K562 (cell line): ENCODE measurements around the gene DBI. TPM values are rescaled to one million over a fixed set of nuclear protein-coding genes. Genes with fewer than 3 reads are reported as not detected.

Source experiments
- ATAC-seq: fragments of 200-7000 bp; cut with Tn5 transposase; 3 replicates; pipeline ENCODE4 v1.9.1; 2020; ENCODE audit warnings: moderate library complexity
- BruUV-seq: library from RNA; stranded (reverse); fragments of 400-500 nt; replicated peaks from 2 replicates; lab custom pipeline; 2021; lab: Mats Ljungman, UMichigan
- CTCF ChIA-PET: fragments of 300-600 bp; formaldehyde crosslinking; extraction: SDS; loops from one replicate; lab custom pipeline; 2021; ENCODE audit warnings: low intra/inter-chr PET ratio; lab: Yijun Ruan, JAX
- POLR2A ChIA-PET: fragments of 300-600, 350-650 bp; sonication (Branson Sonifier 250); formaldehyde crosslinking; extraction: SDS; loops from one replicate; lab custom pipeline; 2021; ENCODE audit warnings: antibody characterized with exemption, inconsistent platforms; lab: Yijun Ruan, JAX
- DNase-seq, 4 experiments: peaks; one replicate each; pipeline versions ENCODE4 v3.0.0 to v3.0.0-alpha.2; 2011 to 2018; ENCODE audit warnings: low spot score in 3 of 4, mixed read lengths in 3 of 4; ENCODE audit errors: extremely low read depth in 1 of 4
- FAIRE-seq: peaks from 2 replicates; lab custom pipeline; 2011; peaks lifted over from hg19 to GRCh38; lab: Jason Lieb, UNC
- H2AFZ ChIP-seq: 2 replicates; pipeline ENCODE4 v1.6.0; 2011; ENCODE audit warnings: low read depth, low read length, control low read depth, inconsistent platforms
- H3K27ac ChIP-seq: fragments of 200-600 bp; 3 replicates; pipeline ENCODE4 v1.8.0; 2011; ENCODE audit warnings: low read depth, mild to moderate bottlenecking, control low read depth, inconsistent platforms, low read length, moderate library complexity, mixed read lengths; ENCODE audit errors: extremely low read depth
- H3K27me3 ChIP-seq, 2 experiments: fragments of 300-600 bp in 1 of 2; 2 replicates in 1 of 2; 3 replicates in 1 of 2; pipeline versions ENCODE4 v1.6.0 to v1.8.0; 2011; ENCODE audit warnings: inconsistent platforms in 2 of 2, low read length in 2 of 2, mild to moderate bottlenecking in 1 of 2, mixed read lengths in 1 of 2, moderate library complexity in 1 of 2; ENCODE audit not compliant: control insufficient read depth in 2 of 2, insufficient read depth in 2 of 2
- H3K36me3 ChIP-seq: fragments of 300-600 bp; 3 replicates; pipeline ENCODE4 v1.8.0; 2011; ENCODE audit warnings: mild to moderate bottlenecking, low read length, inconsistent platforms; ENCODE audit not compliant: control insufficient read depth, insufficient read depth
- H3K4me1 ChIP-seq, 2 experiments: fragments of 200-600 bp in 1 of 2; replicated peaks in 1 of 2; 2 replicates in 1 of 2; 3 replicates in 1 of 2; pipeline versions ENCODE4 v1.5.1 to v1.8.0; 2011; ENCODE audit warnings: inconsistent platforms in 2 of 2, low read length in 2 of 2, mild to moderate bottlenecking in 1 of 2, mixed read lengths in 1 of 2, moderate library complexity in 1 of 2; ENCODE audit not compliant: control insufficient read depth in 2 of 2, insufficient read depth in 2 of 2
- H3K4me2 ChIP-seq: 2 replicates; pipeline ENCODE4 v1.6.1; 2011; ENCODE audit warnings: low read length, control low read depth, inconsistent platforms, mixed read lengths; ENCODE audit not compliant: insufficient read depth
- H3K4me3 ChIP-seq: fragments of 200-600 bp; sonication (generic), shearing (Covaris generic); 2 replicates; pipeline ENCODE4 v1.5.1; 2016; ENCODE audit warnings: control low read depth, inconsistent platforms
- H3K79me2 ChIP-seq: fragments of 200-600 bp; 3 replicates; pipeline ENCODE4 v1.8.0; 2011; ENCODE audit warnings: low read length, inconsistent platforms; ENCODE audit not compliant: control insufficient read depth, insufficient read depth
- H3K9ac ChIP-seq, 2 experiments: 2 replicates each; pipeline versions ENCODE4 v1.6.0 to v1.6.1; 2011; ENCODE audit warnings: low read depth in 2 of 2, low read length in 2 of 2, control low read depth in 1 of 2, inconsistent platforms in 1 of 2, mild to moderate bottlenecking in 1 of 2, mixed read lengths in 1 of 2; ENCODE audit not compliant: insufficient read depth in 1 of 2
- H3K9me1 ChIP-seq: one replicate; pipeline ENCODE4 v1.6.0; 2011; ENCODE audit warnings: inconsistent platforms, mild to moderate bottlenecking, low read length, moderate library complexity; ENCODE audit not compliant: control insufficient read depth, insufficient read depth
- H3K9me3 ChIP-seq: replicated peaks from 2 replicates; pipeline ENCODE4 v1.5.1; 2011; ENCODE audit warnings: low read depth, low read length, inconsistent platforms; ENCODE audit not compliant: control insufficient read depth, insufficient read depth
- H4K20me1 ChIP-seq: replicated peaks from 2 replicates; pipeline ENCODE4 v1.6.1; 2011; ENCODE audit warnings: low read length, inconsistent platforms, mixed read lengths; ENCODE audit not compliant: control insufficient read depth, insufficient read depth
- CTCF ChIP-seq, 3 experiments: IDR thresholded peaks in 2 of 3; conservative IDR thresholded peaks in 1 of 3; 2 replicates each; pipeline ENCODE4 v1.5.1; 2011 to 2012; ENCODE audit warnings: low read length in 3 of 3, mild to moderate bottlenecking in 3 of 3, control low read depth in 2 of 3, improper control_type of control experiment in 1 of 3, inconsistent platforms in 1 of 3, low read depth in 1 of 3, mixed read lengths in 1 of 3, moderate library complexity in 1 of 3; ENCODE audit not compliant: insufficient read depth in 2 of 3
- KLF6 ChIP-seq: fragments of 250-450 bp; sonication (Bioruptor Pico); IDR thresholded peaks from 2 replicates; pipeline ENCODE4 v1.4.0; 2020; ENCODE audit warnings: mild to moderate bottlenecking, moderate library complexity, borderline replicate concordance
- MAFG ChIP-seq: fragments of 450-650 bp; conservative IDR thresholded peaks from 2 replicates; pipeline ENCODE4 v1.6.1; 2016; ENCODE audit warnings: missing genetic modification characterization, missing compliant biosample characterization
- MAFK ChIP-seq: IDR thresholded peaks from 2 replicates; pipeline ENCODE4 v1.6.1; 2011; ENCODE audit warnings: low read length, improper control_type of control experiment
- NR2C1 ChIP-seq, 2 experiments: fragments of 450-650 bp; IDR thresholded peaks; 2 replicates each; pipeline ENCODE4 v1.6.1; 2017; ENCODE audit warnings: mild to moderate bottlenecking in 2 of 2, antibody characterized with exemption in 1 of 2, inconsistent platforms in 1 of 2, missing compliant biosample characterization in 1 of 2, missing genetic modification characterization in 1 of 2
- RUNX1 ChIP-seq: sonication (generic); IDR thresholded peaks from 2 replicates; pipeline ENCODE4 v1.6.1; 2016; ENCODE audit warnings: antibody characterized with exemption, low read depth
- TAF9B ChIP-seq: fragments of 450-650 bp; IDR thresholded peaks from 2 replicates; pipeline ENCODE4 v1.6.1; 2018; ENCODE audit warnings: mild to moderate bottlenecking; ENCODE audit not compliant: partially characterized antibody
- THRA ChIP-seq: fragments of 450-650 bp; IDR thresholded peaks from 2 replicates; pipeline ENCODE4 v1.6.1; 2017; ENCODE audit warnings: mild to moderate bottlenecking, moderate library complexity
- ZC3H4 ChIP-seq: sonication (generic); formaldehyde crosslinking; IDR thresholded peaks from 2 replicates; pipeline ENCODE4 v1.9.0; 2021; ENCODE audit warnings: missing genetic modification reagents, borderline replicate concordance
- ZNF609 ChIP-seq: sonication (generic); formaldehyde crosslinking; IDR thresholded peaks from 2 replicates; pipeline ENCODE4 v1.8.1; 2023; ENCODE audit warnings: missing genetic modification reagents, mild to moderate bottlenecking, borderline replicate concordance
- ZNF764 ChIP-seq: fragments of 250-450 bp; sonication (Bioruptor Pico); IDR thresholded peaks from 2 replicates; pipeline ENCODE4 v1.4.0; 2020; ENCODE audit warnings: low read depth, mild to moderate bottlenecking, moderate library complexity
- ZNF830 ChIP-seq: fragments of 250-450 bp; sonication (Bioruptor Pico); IDR thresholded peaks from 2 replicates; pipeline ENCODE4 v1.5.0; 2021; ENCODE audit warnings: mild to moderate bottlenecking
- WGBS: fragments of 100-300 bp; shearing (Covaris generic); methylation state at CpG from one replicate; pipeline ENCODE4 v1.1.6; 2016; ENCODE audit warnings: low coverage, mixed read lengths; ENCODE audit not compliant: insufficient coverage; ENCODE audit errors: missing lambda C conversion rate; 5-methylcytosine and 5-hydroxymethylcytosine counted together
- in situ Hi-C: fragments of 300-500 bp; cut with MboI; formaldehyde crosslinking; loops from 4 replicates; pipeline ENCODE4 v1.15.0; 2018; ENCODE audit warnings: inconsistent platforms, mixed read lengths
- intact Hi-C: fragments of 100-400 bp; cut with micrococcal nuclease; formaldehyde crosslinking; loops from 2 replicates; pipeline ENCODE4 v1.14.2; 2022
- polyA plus RNA-seq, 8 experiments: library from polyadenylated mRNA; depleted of rRNA in 4 of 8; stranded (reverse) in 5 of 8; unstranded in 3 of 8; fragments of >200 nt; fragmentation: Nextera tagmentation in 2 of 8; fragmentation: Illumina TruSeq in 1 of 8; extraction: Ambion mirVana in 2 of 8; extraction: Trizol in 1 of 8; gene quantifications; 2 replicates each; pipeline versions ENCODE4 v1.2.1 to v1.2.3, GENCODE V29; 2011 to 2014; ENCODE audit warnings: inconsistent platforms in 1 of 8, missing spikeins in 1 of 8
- total RNA-seq, 7 experiments: library from RNA; depleted of rRNA in 6 of 7; stranded (reverse); fragments of >200 nt in 6 of 7; fragmentation: Illumina TruSeq in 2 of 7; extraction: Trizol in 2 of 7; gene quantifications; 2 replicates each; pipeline versions ENCODE4 v1.2.1 to v1.2.3, GENCODE V29; 2011 to 2021; ENCODE audit warnings: low replicate concordance in 1 of 7

The DBI gene
- total and polyA plus RNA-seq, 9 of the 15 experiments (the other 6 are each of a cell fraction or from before 2014, with no cell fraction given), result 55.8 to 443 (median 194) TPM

- TF ChIP-seq ZNF830, result peak; percentile 63; the same call in 1 of the 2 replicates
Measured at GRCh38 chr2:119338826-119339561, 27.8 kb upstream of the DBI start (continued).

- intact Hi-C loops, result no loop called here
- Histone ChIP-seq H3K4me3 (no peak overlapping the region), H3K27ac (no peak overlapping the region), H3K4me2 (no peak overlapping the region), H2AFZ (no peak overlapping the region; the same call in 1 of the 2 replicates), H3K9ac (no peak overlapping the region), H3K79me2 (no peaks in the 10 kb centered on the region), H3K36me3 (no peaks in the 10 kb centered on the region), H3K9me1 (no peaks in the 10 kb centered on the region), H3K27me3 (no peaks in the 10 kb centered on the region), H3K4me1 (peaks cover 0 to 7% of the 10 kb centered on the region in 2 experiments; a peak in 4 of 5 replicates), H3K9me3 (no peaks in the 10 kb centered on the region), H4K20me1 (no peaks in the 10 kb centered on the region)
- 70% methylated on average over 7 of the region's 7 CpGs for WGBS
- FAIRE-seq (no peak), ATAC-seq (no peak; the same call in 2 of the 3 replicates), DNase-seq (no peak)
- in situ Hi-C loops, result no loop called here
- POLR2A ChIA-PET, result interaction anchor here (0.7 to 0.8 kb wide), 2 partner anchors 21 to 159 kb away, joined by 3 to 4 read pairs; no protein-coding TSS in a partner anchor
- BruUV-seq, result no TSS peak
- CTCF ChIA-PET, result no interaction called here
- TF ChIP-seq THRA (no peak), RUNX1 (no peak), ZNF764 (CRISPR knock-in tag) (no peak), NR2C1 (IDR thresholded peaks at IDR 0.05) (no peak), NR2C1 (tag; IDR thresholded peaks at IDR 0.05) (no peak), KLF6 (CRISPR knock-in tag) (no peak), CTCF (IDR thresholded peaks at IDR 0.05 in 2 of 3, conservative IDR thresholded peaks at IDR 0.05 in 1 of 3; ENCODE audit: insufficient read depth in 2 of 3, low read depth in 1 of 3, low read length in 3 of 3) (no peak), TAF9B (no peak), MAFK (peak; percentile 63; the same call in 1 of the 2 replicates), MAFG (peak; percentile 74), ZNF609 (CRISPR knock-in tag) (no peak), ZC3H4 (CRISPR knock-in tag) (no peak)
Measured at GRCh38 chr2:119339562-119339923, 27.2 kb upstream of the DBI start.
